ENCODE results near the gene ZIC1. TPM values are rescaled to one million over a fixed set of nuclear protein-coding genes. Genes with fewer than 3 reads are reported as not detected.

ZIC1 gene
- total and polyA plus RNA-seq, 7 experiments from 2014 or later, result not detected

DNA sequence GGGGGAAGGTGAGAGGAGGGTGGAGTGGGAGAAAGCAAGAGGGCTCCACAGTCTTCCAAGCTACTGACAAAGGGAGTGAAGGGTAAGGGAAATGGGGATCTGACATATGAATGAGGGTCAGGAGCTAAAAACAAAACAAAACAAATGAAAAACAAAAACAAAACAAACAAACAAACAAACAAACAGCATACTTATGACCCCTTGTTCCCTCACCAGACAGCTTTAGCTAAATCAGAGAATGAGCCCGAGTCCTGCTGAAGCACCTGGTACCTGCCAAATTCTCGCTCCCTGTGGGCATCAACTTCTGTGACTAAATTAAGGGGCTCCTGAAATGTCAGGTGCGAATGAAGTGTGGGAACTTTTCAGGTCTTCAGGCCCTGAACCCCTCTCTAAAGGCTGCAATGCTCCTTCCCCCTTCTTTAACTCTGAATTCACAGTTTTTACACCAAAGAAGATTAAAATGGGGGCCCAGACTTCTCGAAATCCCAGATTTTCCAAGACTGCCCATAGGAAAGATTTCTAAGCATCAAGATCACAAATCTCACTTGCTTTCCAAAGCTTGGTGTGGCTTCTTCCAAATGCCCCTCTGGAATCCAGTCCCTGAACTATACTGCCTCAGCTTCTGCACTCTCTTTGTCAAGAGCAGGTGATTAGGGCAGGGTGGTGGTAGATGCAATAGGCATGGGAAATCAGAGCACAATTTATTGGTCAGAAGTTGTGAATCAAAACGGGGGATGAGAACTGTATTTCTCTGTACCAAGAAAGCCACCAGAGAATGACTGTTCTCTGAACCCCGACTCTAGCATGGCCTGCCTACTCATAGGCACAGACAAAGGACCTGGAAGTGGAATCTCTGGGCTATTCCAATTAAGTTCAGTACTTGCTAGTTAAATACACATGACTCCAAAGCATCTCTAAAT lies 43.7 kb upstream of the ZIC1 start:
- ChIA-PET POLR2A (no interaction called here), CTCF (no interaction called here)
- ATAC-seq (no peak), DNase-seq (no peak)
- Histone ChIP-seq H3K36me3 (ENCODE audit: control insufficient read depth in 2 of 3, insufficient read depth in 3 of 3, low read length in 3 of 3) (no peaks in the 10 kb centered on the region), H3K27ac (ENCODE audit: low read depth, low read length) (no peak overlapping the region), H3K27me3 (ENCODE audit: control insufficient read depth in 2 of 2, insufficient read depth in 2 of 2, low read length in 2 of 2) (peaks cover 0 to 7% of the 10 kb centered on the region in 2 donors), H3K4me3 (ENCODE audit: low read length) (no peak overlapping the region), H3K9me3 (ENCODE audit: control insufficient read depth in 2 of 3, low read length in 3 of 3) (no peaks in the 10 kb centered on the region), H3K4me1 (ENCODE audit: control insufficient read depth in 2 of 2, insufficient read depth in 2 of 2, low read length in 2 of 2) (no peaks in the 10 kb centered on the region)
- H3K27ac Mint-ChIP-seq, result no peak overlapping the region
- intact Hi-C loops (cut with micrococcal nuclease), result no loop called here
- peaks cover 48 to 75% (median 54%) of the 10 kb centered on the region in 5 donors for H3K27me3 Mint-ChIP-seq
- H3K4me1 Mint-ChIP-seq, result peaks cover 0 to 6% (median 2%) of the 10 kb centered on the region in 7 donors
- H3K4me3 Mint-ChIP-seq, result no peak overlapping the region
- peaks cover 0 to 7% (median 0%) of the 10 kb centered on the region in 5 donors for H3K36me3 Mint-ChIP-seq
- H3K9me3 Mint-ChIP-seq, result peaks cover 0 to 41% (median 10%) of the 10 kb centered on the region in 11 donors

DNA sequence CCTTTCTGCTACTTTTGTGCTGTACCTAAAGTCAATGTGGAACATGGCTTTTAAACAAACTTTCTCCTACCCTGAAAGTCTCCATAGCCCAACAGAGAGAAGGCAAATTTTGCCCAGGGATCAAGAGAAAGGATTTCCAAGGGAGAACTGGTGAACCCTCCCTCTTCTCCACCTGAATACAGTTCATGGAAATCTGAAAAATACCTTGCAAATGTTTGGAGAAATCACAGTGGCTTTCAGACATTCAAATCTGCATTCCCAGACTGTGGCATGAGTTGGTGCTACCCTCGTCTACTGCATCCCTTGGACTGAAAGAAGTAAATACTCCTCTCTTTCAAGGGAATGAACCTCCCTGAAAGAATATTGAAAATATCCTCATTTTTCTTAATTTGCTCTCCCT lies 41.5 kb upstream of the ZIC1 start:
- CTCF ChIA-PET, result no interaction called here
- Mint-ChIP-seq H3K9me3 (peaks cover 0 to 45% (median 14%) of the 10 kb centered on the region in 11 donors), H3K36me3 (peaks cover 0 to 7% (median 0%) of the 10 kb centered on the region in 5 donors), H3K4me3 (no peak overlapping the region), H3K27ac (no peak overlapping the region), H3K4me1 (peaks cover 0 to 2% (median 0%) of the 10 kb centered on the region in 7 donors), H3K27me3 (peaks cover 52 to 80% (median 62%) of the 10 kb centered on the region in 5 donors)
- H3K36me3 ChIP-seq (ENCODE audit: control insufficient read depth in 2 of 3, insufficient read depth in 3 of 3, low read length in 3 of 3), result no peaks in the 10 kb centered on the region
- H3K27ac ChIP-seq (ENCODE audit: low read depth, low read length), result no peak overlapping the region
- no peaks in the 10 kb centered on the region for H3K4me1 ChIP-seq (ENCODE audit: control insufficient read depth in 2 of 2, insufficient read depth in 2 of 2, low read length in 2 of 2)
- H3K9me3 ChIP-seq (ENCODE audit: control insufficient read depth in 2 of 3, low read length in 3 of 3), result no peaks in the 10 kb centered on the region
- no peak for DNase-seq
- POLR2A ChIA-PET, result no interaction called here
- peaks cover 0 to 7% of the 10 kb centered on the region in 2 donors for H3K27me3 ChIP-seq (ENCODE audit: control insufficient read depth in 2 of 2, insufficient read depth in 2 of 2, low read length in 2 of 2)
- intact Hi-C loops (cut with micrococcal nuclease), result no loop called here
- no peak overlapping the region for H3K4me3 ChIP-seq (ENCODE audit: low read length)
- no peak for ATAC-seq

DNA sequence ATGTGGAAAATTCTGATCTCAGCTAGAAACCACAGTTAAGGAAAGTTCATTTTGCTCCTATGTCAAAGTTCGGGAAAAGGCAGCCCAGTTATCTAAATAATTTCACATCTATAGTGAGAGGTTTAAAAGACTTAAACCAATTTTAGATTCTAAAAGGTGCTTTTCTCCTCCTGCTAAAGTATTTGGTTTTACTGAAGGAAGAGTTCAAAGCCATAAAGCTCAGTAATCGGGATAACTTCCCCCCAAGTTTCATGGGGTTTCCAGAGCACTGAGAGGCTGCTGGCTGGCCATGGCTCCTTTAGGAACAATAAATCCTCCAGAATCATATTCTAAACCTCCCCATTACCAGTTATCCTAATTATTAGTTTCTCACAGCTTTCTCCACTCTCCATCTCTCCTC lies 41.0 kb upstream of the ZIC1 start:
- intact Hi-C loops (cut with micrococcal nuclease), result no loop called here

DNA sequence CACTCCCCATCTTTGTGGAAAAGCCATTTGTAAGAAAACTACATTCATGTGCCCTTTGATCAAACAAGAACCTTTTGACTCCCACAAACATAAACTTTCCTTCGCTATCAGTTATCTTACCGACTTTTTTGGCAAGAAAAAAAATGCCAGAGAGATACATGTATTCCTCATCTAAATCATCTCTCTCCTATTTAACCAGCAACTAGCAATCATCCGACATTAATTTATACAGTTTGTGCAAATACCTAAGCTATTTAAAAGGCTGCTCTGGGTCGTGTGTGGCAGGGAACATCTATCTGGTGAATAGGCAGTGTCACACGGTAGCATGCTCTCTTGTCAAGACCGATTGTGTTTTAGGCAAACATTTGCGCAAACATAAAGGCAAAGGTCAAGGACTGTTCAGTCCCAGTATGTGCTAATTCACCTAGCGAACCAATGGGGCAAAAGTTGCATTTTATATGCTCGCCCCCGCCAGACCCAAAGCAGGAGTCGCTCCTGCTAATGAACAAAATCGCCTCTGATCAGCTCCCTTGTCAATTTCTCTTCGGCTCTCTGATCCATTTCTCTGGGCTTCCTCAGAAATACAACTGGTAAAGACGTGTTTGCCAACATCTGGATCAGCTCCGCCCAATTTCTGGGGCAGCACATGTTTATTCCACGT lies 40.5 kb upstream of the ZIC1 start:
- peaks cover 0 to 48% (median 14%) of the 10 kb centered on the region in 11 donors for H3K9me3 Mint-ChIP-seq
- Histone ChIP-seq H3K9me3 (ENCODE audit: control insufficient read depth in 2 of 3, low read length in 3 of 3) (no peaks in the 10 kb centered on the region), H3K4me3 (ENCODE audit: low read length) (no peak overlapping the region), H3K27ac (ENCODE audit: low read depth, low read length) (no peak overlapping the region), H3K27me3 (ENCODE audit: control insufficient read depth in 2 of 2, insufficient read depth in 2 of 2, low read length in 2 of 2) (peaks cover 0 to 7% of the 10 kb centered on the region in 2 donors), H3K36me3 (ENCODE audit: control insufficient read depth in 2 of 3, insufficient read depth in 3 of 3, low read length in 3 of 3) (no peaks in the 10 kb centered on the region), H3K4me1 (ENCODE audit: control insufficient read depth in 2 of 2, insufficient read depth in 2 of 2, low read length in 2 of 2) (no peaks in the 10 kb centered on the region)
- intact Hi-C loops (cut with micrococcal nuclease), result no loop called here
- peaks cover 0 to 7% (median 0%) of the 10 kb centered on the region in 5 donors for H3K36me3 Mint-ChIP-seq
- peaks cover 0 to 2% (median 0%) of the 10 kb centered on the region in 7 donors for H3K4me1 Mint-ChIP-seq
- ATAC-seq (no peak), DNase-seq (no peak)
- peaks cover 62 to 85% (median 70%) of the 10 kb centered on the region in 5 donors for H3K27me3 Mint-ChIP-seq
- CTCF ChIA-PET, result no interaction called here
- POLR2A ChIA-PET, result no interaction called here
- H3K27ac Mint-ChIP-seq, result no peak overlapping the region
- no peak overlapping the region for H3K4me3 Mint-ChIP-seq

More for the DNA sequence above, 41.0 kb upstream of the ZIC1 start:
- peaks cover 0 to 7% (median 0%) of the 10 kb centered on the region in 5 donors for H3K36me3 Mint-ChIP-seq
- H3K4me1 Mint-ChIP-seq, result peaks cover 0 to 2% (median 0%) of the 10 kb centered on the region in 7 donors
- H3K27ac Mint-ChIP-seq, result no peak overlapping the region
- H3K4me3 Mint-ChIP-seq, result no peak overlapping the region
- H3K4me1 ChIP-seq (ENCODE audit: control insufficient read depth in 2 of 2, insufficient read depth in 2 of 2, low read length in 2 of 2), result no peaks in the 10 kb centered on the region
- no peaks in the 10 kb centered on the region for H3K36me3 ChIP-seq (ENCODE audit: control insufficient read depth in 2 of 3, insufficient read depth in 3 of 3, low read length in 3 of 3)
- no peak overlapping the region for H3K27ac ChIP-seq (ENCODE audit: low read depth, low read length)
- no peak for ATAC-seq
- H3K27me3 ChIP-seq (ENCODE audit: control insufficient read depth in 2 of 2, insufficient read depth in 2 of 2, low read length in 2 of 2), result peaks cover 0 to 7% of the 10 kb centered on the region in 2 donors
- H3K9me3 Mint-ChIP-seq, result peaks cover 0 to 47% (median 14%) of the 10 kb centered on the region in 11 donors
- ChIA-PET CTCF (no interaction called here), POLR2A (no interaction called here)
- no peaks in the 10 kb centered on the region for H3K9me3 ChIP-seq (ENCODE audit: control insufficient read depth in 2 of 3, low read length in 3 of 3)
- no peak for DNase-seq
- peaks cover 56 to 85% (median 66%) of the 10 kb centered on the region in 5 donors for H3K27me3 Mint-ChIP-seq
- no peak overlapping the region for H3K4me3 ChIP-seq (ENCODE audit: low read length)

DNA sequence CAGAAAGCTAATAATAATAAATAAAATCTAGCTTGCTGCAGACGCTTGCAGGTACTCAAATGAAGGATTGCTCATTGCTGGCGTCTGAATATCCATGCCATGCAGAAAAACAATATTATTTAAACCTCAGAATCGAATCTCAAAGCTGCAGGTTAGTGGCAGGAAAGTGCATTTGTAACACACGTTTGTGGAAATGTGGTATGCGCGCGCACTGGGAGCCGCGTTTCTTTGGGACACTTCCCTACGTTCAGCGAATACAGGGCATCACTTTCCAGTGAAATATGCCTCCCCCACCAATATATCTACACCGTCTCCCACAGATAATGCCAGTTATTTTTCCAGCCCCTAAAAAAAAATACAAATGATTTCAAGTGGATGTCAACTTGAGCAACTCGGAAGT lies 39.9 kb upstream of the ZIC1 start:
- CTCF ChIA-PET, result no interaction called here
- DNase-seq, result no peak

DNA sequence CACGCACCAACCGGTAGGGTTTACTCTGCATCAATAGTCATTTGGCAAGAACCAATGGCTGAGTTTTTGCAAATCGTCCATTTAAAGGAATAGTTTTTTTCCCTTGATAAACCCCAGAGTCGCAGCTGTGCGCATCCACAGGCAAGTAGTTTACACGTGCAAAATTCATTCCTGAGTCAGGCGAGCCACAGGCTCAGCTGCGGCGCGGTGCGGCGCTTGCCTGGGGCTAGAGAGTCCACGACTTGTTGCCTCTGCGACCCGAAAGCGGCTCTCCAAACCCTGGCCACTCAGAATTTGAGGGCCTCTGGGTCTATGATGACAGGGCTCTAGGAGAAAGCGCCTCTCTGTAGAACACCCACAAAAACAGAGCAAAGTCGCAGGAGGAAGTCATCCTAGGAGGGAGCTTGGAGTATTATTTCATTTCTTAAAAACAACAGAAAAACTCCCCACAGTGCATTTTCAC lies 39.5 kb upstream of the ZIC1 start:
- peaks cover 0 to 7% (median 0%) of the 10 kb centered on the region in 5 donors for H3K36me3 Mint-ChIP-seq
- DNase-seq, result no peak
- POLR2A ChIA-PET, result no interaction called here
- peaks cover 0 to 2% (median 0%) of the 10 kb centered on the region in 7 donors for H3K4me1 Mint-ChIP-seq
- peaks cover 5 to 7% of the 10 kb centered on the region in 2 donors for H3K27me3 ChIP-seq (ENCODE audit: control insufficient read depth in 2 of 2, insufficient read depth in 2 of 2, low read length in 2 of 2)
- no peak for ATAC-seq
- peaks cover 62 to 85% (median 72%) of the 10 kb centered on the region in 5 donors for H3K27me3 Mint-ChIP-seq
- H3K27ac Mint-ChIP-seq, result no peak overlapping the region
- intact Hi-C loops (cut with micrococcal nuclease), result no loop called here
- no peak overlapping the region for H3K4me3 Mint-ChIP-seq
- no peak overlapping the region for H3K27ac ChIP-seq (ENCODE audit: low read depth, low read length)
- H3K36me3 ChIP-seq (ENCODE audit: control insufficient read depth in 2 of 3, insufficient read depth in 3 of 3, low read length in 3 of 3), result no peaks in the 10 kb centered on the region
- H3K4me1 ChIP-seq (ENCODE audit: control insufficient read depth in 2 of 2, insufficient read depth in 2 of 2, low read length in 2 of 2), result no peaks in the 10 kb centered on the region
- CTCF ChIA-PET, result no interaction called here
- H3K9me3 ChIP-seq (ENCODE audit: control insufficient read depth in 2 of 3, low read length in 3 of 3), result no peaks in the 10 kb centered on the region
- no peak overlapping the region for H3K4me3 ChIP-seq (ENCODE audit: low read length)
- H3K9me3 Mint-ChIP-seq, result peaks cover 0 to 51% (median 11%) of the 10 kb centered on the region in 11 donors

More for the DNA sequence above, 39.9 kb upstream of the ZIC1 start:
- Mint-ChIP-seq H3K27me3 (peaks cover 63 to 85% (median 71%) of the 10 kb centered on the region in 5 donors), H3K27ac (no peak overlapping the region), H3K9me3 (peaks cover 0 to 51% (median 11%) of the 10 kb centered on the region in 11 donors), H3K4me3 (no peak overlapping the region), H3K4me1 (peaks cover 0 to 2% (median 0%) of the 10 kb centered on the region in 7 donors), H3K36me3 (peaks cover 0 to 7% (median 0%) of the 10 kb centered on the region in 5 donors)
- POLR2A ChIA-PET, result no interaction called here
- no peak for ATAC-seq
- no peak overlapping the region for H3K27ac ChIP-seq (ENCODE audit: low read depth, low read length)
- intact Hi-C loops (cut with micrococcal nuclease), result no loop called here
- no peak overlapping the region for H3K4me3 ChIP-seq (ENCODE audit: low read length)
- peaks cover 4 to 7% of the 10 kb centered on the region in 2 donors for H3K27me3 ChIP-seq (ENCODE audit: control insufficient read depth in 2 of 2, insufficient read depth in 2 of 2, low read length in 2 of 2)
- H3K4me1 ChIP-seq (ENCODE audit: control insufficient read depth in 2 of 2, insufficient read depth in 2 of 2, low read length in 2 of 2), result no peaks in the 10 kb centered on the region
- no peaks in the 10 kb centered on the region for H3K9me3 ChIP-seq (ENCODE audit: control insufficient read depth in 2 of 3, low read length in 3 of 3)
- H3K36me3 ChIP-seq (ENCODE audit: control insufficient read depth in 2 of 3, insufficient read depth in 3 of 3, low read length in 3 of 3), result no peaks in the 10 kb centered on the region
